Right cardiac atrium (tissue), 5 donors: ENCODE data around the gene RRN3. TPM values are rescaled to one million over a fixed set of nuclear protein-coding genes. Genes with fewer than 3 reads are reported as not detected.
A peak's percentile ranks its signal among the peaks of the same experiment; 100 is the strongest.
"Not testable (repeated sequence)": the region's sequence is repeated elsewhere in the genome, so short reads cannot be mapped to it uniquely, and the experiment has no call there.

Experiments used
- ATAC-seq, 2 donors: fragments of 200-7000 bp; cut with Tn5 transposase; one replicate each; pipeline versions ENCODE4 v1.8.0 to v1.9.1; 2020; ENCODE audit warnings: moderate library complexity in 2 of 2, mild to moderate bottlenecking in 1 of 2
- DNase-seq, 3 donors: peaks; one replicate each; pipeline ENCODE4 v3.0.0-alpha.2; 2020
- H3K27ac ChIP-seq: one replicate; pipeline ENCODE4 v1.5.1; 2013; ENCODE audit warnings: mild to moderate bottlenecking, low read length, control low read depth, moderate library complexity
- H3K27me3 ChIP-seq: one replicate; pipeline ENCODE4 v1.6.1; 2013; ENCODE audit not compliant: control insufficient read depth, insufficient read depth
- H3K4me1 ChIP-seq: one replicate; pipeline ENCODE4 v1.6.1; 2013; ENCODE audit warnings: low read length; ENCODE audit not compliant: control insufficient read depth, insufficient read depth
- H3K4me3 ChIP-seq: one replicate; pipeline ENCODE4 v1.5.1; 2013; ENCODE audit warnings: low read length, control low read depth
- H3K9me3 ChIP-seq: one replicate; pipeline ENCODE4 v1.6.1; 2013; ENCODE audit warnings: low read length; ENCODE audit not compliant: control insufficient read depth
- WGBS: extraction: QIAGEN DNeasy Blood & Tissue Kit; methylation state at CpG from one replicate; pipeline ENCODE4 v1.1.7; 2013; 5-methylcytosine and 5-hydroxymethylcytosine counted together
- intact Hi-C, 4 donors: fragments of 100-400 bp; cut with DNase I; formaldehyde crosslinking; loops; one replicate each; pipeline versions ENCODE4 v1.11.0 to v1.14.0; 2022 to 2023
- polyA plus RNA-seq: library from polyadenylated mRNA; stranded (reverse); fragments of 200-250 nt; gene quantifications from one replicate; pipeline ENCODE4 v1.2.3, GENCODE V29; 2013
- total RNA-seq, 4 donors: library from RNA; stranded (reverse); fragmentation: NEBNext Ultra II Directional; extraction: Animal tissue kit (Norgen Biotek cat#: 25700); gene quantifications; one replicate each; pipeline ENCODE4 v1.2.1, GENCODE V29; 2021
- donor health status: healthy with polysubstance abuse.
- donor health status: DM: no; HTN: yes; CAD: no.
- donor health status: DM: no; HTN: no; CAD: no.
- donor health status: DM: no; HTN: yes; CAD: no; lungs with severe emphysema.
- donor health status: DM: yes; HTN: yes; CAD: no.

The RRN3 gene
- total and polyA plus RNA-seq, 5 donors = 13.1 to 25.5 (median 22.9) TPM

DNA sequence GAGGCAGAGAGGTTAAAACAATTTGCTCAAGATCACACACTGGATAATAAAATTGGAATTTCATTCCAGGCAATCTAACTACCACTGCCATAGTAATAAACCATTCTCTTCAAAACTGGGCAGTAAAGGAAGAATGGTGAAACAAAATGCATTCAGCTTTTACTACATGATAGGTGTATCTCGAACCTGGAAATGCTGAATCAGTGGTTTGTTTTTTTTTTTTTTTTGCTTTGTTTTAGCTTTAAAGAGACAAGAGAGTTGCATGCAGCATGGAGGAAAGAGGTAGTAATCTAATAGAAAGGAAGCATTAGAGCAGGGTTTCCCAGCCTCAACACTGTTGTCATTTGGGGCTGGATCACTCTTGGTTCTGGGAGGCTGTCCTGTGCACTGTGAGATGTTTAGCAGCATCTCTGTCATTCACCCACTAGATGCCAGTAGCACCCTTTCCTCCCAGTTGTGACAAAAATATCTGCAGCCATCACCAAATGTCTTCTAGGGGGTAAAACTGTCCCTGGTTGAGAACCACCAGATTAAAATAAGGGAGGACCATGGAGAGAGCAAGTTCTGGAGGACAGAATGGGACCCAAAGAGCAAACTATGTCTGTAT, 3.3 kb downstream of the RRN3 start:
- 70% methylated on average over 1 of the region's 1 CpG for WGBS
- H3K9me3 ChIP-seq, intact Hi-C loops, H3K27me3 ChIP-seq, H3K4me3 ChIP-seq, ATAC-seq, H3K27ac ChIP-seq, H3K4me1 ChIP-seq, DNase-seq: not testable (repeated sequence)

DNA sequence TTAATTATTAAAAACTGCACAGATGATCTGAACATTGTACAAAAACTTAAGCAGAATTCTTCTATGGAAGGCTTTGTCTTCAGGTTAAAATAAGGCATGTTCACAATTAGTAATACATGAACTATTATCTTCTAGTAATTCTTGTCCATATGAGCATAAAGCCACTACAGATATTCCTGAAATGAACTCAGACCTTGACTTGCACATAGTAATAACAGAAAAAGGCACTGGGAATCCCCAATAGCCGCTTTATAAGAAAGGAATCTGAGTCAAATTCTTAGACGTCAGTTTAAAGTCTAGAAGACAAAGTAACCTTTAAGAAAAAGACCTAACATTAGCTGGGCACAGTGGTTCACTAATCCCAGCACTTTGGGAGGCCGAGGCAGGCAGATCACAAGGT, 11.3 kb downstream of the RRN3 start:
- WGBS = 88% methylated on average over 3 of the region's 3 CpGs
- H3K27me3 ChIP-seq, intact Hi-C loops, H3K9me3 ChIP-seq, DNase-seq, H3K4me3 ChIP-seq, H3K4me1 ChIP-seq, H3K27ac ChIP-seq, ATAC-seq: not testable (repeated sequence)

DNA sequence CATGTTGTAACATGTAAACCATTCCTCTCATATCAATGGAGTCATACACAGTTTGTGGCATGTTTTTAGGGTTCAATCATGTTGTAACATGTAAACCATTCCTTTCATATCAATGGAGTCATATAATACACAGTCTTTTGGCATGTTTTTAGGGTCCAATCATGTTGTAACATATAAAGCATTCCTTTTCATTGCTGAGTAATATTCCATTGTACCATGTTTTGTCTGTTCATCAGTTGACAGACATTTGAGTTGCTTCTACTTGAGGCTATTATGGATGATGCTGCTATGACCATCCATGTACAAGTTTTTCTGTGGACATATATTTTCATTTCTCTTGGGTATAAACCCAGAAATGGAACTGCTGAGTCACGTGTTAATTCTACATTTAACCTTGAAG, 13.2 kb downstream of the RRN3 start:
- H3K27ac ChIP-seq, H3K4me3 ChIP-seq, ATAC-seq, H3K9me3 ChIP-seq, intact Hi-C loops, H3K27me3 ChIP-seq, DNase-seq, H3K4me1 ChIP-seq: not testable (repeated sequence)
- WGBS = 100% methylated on average over 1 of the region's 1 CpG

DNA sequence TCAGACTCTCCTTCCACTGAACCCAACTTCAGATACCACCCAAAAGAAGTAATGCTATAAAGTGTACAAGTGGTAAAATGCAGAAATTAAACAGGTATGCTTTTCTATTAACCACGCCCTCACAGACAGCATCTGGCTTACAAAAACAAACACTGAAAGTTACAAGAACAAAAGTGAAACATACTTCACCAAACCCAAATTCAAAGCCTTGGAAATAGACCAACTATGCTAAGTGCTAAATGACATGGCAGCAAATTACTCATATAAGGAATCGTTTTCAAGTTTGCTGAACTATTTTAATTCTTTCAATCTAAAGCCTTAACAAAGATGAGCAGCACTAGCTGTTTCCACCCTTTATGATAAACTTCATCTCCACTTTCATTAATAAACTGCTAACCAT, 17.9 kb downstream of the RRN3 start:
- H3K9me3 ChIP-seq, intact Hi-C loops, H3K4me3 ChIP-seq, H3K4me1 ChIP-seq, H3K27ac ChIP-seq, DNase-seq, ATAC-seq, H3K27me3 ChIP-seq: not testable (repeated sequence)
- WGBS = 78% methylated on average over 2 of the region's 2 CpGs

DNA sequence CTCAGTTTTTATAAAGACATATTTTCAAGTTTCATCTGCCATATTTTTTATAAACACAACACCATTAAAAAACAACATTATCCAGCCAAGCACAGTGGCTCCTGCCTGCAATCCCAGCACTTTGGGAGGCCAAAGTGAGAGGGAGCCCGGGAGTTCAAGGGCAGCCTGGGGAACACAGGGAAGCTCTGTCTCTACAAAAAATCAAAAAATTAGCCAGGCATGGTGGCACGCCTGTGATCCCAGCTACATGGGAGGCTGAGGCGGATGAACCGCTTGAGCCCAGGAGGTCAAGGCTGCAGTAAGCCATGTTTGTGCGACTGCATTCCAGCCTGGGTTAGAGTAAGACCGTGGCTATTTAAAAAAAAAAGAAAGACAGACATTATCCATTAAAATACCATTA, 21.0 kb downstream of the RRN3 start:
- WGBS = 89% methylated on average over 6 of the region's 6 CpGs

DNA sequence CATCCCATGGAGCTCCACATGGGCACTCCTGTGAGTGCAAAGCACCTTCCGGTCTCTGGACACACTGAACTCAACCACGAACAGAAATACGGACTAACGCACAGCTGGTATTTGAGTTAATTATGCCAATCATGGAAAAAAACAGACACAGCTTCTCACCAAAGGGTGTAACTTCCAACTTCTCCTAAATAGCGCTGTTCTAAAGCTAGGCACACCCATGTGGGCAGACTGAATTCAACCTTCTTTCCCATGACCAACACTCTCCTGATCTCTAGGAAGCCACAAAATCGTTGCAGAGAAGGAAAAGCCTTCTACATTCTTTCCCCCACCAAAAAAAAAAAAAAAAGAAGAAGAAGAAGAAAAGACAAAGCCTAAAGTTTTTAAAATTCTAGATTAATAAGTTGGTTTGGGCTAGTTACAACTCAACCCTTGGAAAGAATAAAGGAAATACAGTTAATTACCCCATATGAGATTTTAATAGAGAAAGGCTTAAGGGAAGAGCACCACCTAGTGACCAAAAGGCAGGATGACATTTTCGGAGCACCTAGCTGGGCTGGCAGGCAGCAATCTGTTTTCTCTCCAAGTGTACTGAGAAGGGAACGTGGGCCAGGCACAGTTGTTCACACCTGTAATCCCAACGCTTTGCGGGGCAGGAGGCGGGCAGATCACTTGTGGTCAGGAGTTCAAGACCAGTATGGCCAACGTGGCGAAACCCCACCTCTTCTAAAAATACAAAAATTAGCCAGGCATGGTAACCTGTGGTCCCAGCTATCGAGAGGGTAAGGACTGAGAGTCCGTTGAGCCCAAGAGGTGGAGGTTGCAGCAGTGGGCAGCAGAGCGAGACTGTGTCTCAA, 21.9 kb downstream of the RRN3 start:
- H3K27me3 ChIP-seq, H3K27ac ChIP-seq, H3K4me1 ChIP-seq, H3K4me3 ChIP-seq, DNase-seq, H3K9me3 ChIP-seq, intact Hi-C loops: not testable (repeated sequence)
- 58% methylated on average over 15 of the region's 16 CpGs for WGBS
- peak; percentile 76 to 78 for ATAC-seq

More for the DNA sequence above, 21.0 kb downstream of the RRN3 start:
- no peak for DNase-seq
- no peaks in the 10 kb centered on the region for H3K4me1 ChIP-seq
- intact Hi-C loops = no loop called here
- H3K27ac ChIP-seq = no peak overlapping the region
- H3K27me3 ChIP-seq = no peaks in the 10 kb centered on the region
- H3K4me3 ChIP-seq = no peak overlapping the region
- ATAC-seq = no peak
- H3K9me3 ChIP-seq = no peaks in the 10 kb centered on the region

DNA sequence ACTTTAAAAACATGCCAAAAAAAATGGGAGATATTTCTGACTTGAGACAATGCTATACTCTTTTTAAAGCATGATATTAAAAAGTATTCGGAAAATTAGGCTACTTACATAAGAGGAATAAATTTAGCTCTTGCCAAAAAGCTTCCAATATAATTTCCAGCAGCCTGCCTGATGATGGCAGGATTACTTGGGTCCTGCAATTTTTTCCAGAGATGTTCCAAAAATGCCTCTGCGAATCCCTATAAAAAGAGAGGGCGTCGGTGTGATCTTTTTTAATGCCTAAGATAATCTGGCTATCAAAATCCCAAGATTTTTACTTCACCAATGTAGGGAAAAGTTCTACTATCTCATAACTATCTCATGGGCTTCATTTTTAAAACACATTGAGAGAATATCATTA, 23.1 kb downstream of the RRN3 start:
- intact Hi-C loops, DNase-seq, H3K4me3 ChIP-seq, ATAC-seq, H3K27me3 ChIP-seq, H3K9me3 ChIP-seq, H3K27ac ChIP-seq, H3K4me1 ChIP-seq: not testable (repeated sequence)
- WGBS = 59% methylated on average over 4 of the region's 4 CpGs

DNA sequence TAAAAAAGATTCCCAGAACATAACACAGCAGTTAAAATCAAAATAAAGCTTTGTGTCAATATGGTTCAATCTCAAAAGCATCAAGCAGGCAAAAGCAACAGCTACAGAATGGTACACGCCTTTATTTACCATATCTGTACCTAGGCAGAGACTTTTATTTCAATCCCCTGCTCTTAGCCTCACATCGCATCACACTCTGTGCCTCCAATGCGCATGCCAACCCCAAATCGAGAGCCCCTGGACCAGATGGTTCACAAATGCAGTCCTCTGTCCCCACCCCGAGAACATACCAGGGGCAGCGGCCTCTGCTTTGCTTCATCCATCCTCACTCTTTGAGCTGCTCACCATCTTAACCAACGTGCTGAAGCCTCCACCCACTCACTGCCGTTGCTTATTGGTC, 27.4 kb downstream of the RRN3 start:
- H3K4me3 ChIP-seq, H3K27me3 ChIP-seq, H3K27ac ChIP-seq, intact Hi-C loops, H3K4me1 ChIP-seq, DNase-seq, ATAC-seq, H3K9me3 ChIP-seq: not testable (repeated sequence)
- WGBS = 93% methylated on average over 7 of the region's 8 CpGs

DNA sequence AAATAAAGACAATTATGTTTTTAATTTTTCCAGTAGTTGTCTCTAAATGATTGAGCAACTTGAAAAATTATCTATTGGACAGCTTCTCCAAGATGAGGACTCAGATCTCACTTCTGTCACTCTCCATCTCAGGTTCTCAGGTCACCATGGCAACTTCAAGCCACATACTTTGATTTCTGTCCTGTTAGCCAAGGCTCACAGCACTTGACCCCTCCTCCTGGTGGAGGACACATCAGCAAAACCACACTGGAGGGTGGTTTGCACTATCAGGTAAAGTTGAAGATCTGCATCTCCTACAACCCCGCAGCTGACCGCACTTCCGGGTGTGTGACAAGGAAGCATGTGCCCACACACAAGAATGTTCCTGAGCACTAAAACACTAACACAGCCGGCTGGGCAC, 28.1 kb downstream of the RRN3 start:
- H3K9me3 ChIP-seq, H3K4me1 ChIP-seq, ATAC-seq, DNase-seq, H3K27me3 ChIP-seq, H3K4me3 ChIP-seq, H3K27ac ChIP-seq, intact Hi-C loops: not testable (repeated sequence)
- 88% methylated on average over 4 of the region's 4 CpGs for WGBS

DNA sequence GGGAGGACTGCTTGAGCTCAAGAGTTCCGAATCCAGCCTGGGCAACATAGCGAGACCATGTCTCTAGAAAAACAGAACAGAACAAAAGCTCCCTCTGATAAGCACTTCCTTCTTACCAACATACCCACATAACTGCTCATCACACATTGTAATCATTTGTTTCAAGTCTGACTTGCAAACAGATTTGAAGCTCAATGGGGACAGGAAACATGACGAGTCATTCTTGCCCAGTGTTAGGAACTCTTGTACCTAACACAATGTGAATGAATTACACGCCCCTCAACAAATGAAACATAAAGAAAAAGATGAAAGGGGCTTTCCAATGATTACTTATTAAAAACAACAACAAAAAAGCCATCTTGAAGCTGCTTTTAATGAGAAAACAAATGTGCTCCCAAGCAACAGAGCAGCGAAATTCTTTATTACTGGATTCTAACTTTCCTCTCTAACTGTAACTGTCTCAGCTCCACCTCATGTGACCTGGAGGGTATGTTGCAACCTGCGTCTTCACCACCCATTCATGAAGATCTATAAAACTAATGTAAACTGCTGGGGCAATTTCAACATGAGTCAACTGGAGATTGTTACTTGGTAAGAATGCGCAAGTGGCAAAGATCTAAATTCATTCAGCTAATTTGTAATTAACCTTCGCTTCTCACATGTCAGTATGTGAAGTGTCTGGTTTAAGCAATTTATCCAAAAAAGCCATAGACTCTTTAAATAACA, 31.8 kb downstream of the RRN3 start:
- H3K27ac ChIP-seq, H3K4me3 ChIP-seq, H3K9me3 ChIP-seq, intact Hi-C loops, H3K27me3 ChIP-seq, ATAC-seq, DNase-seq, H3K4me1 ChIP-seq: not testable (repeated sequence)
- WGBS = 86% methylated on average over 8 of the region's 8 CpGs

DNA sequence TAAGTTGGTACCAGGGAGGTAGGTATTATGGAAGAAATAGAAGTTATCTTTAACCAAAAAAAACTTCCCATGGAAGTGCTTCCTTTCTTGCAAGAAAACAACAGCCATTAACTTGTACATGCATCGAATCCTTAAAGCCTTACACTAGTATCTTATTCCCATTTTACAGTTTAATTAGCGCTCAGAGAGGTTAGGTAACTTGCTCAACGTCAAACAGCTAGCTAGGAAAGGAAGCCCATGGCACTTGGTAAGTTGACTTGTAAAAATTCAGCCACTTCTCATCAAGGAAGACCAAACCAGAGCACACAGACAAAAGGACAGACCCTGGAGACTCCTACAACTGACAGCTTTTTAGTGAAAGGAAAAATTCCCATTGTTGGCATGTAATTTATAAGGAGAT, 34.7 kb downstream of the RRN3 start:
- Histone ChIP-seq H3K9me3 (no peaks in the 10 kb centered on the region), H3K27ac (no peak overlapping the region), H3K4me3 (no peak overlapping the region), H3K4me1 (peaks cover 4% of the 10 kb centered on the region), H3K27me3 (no peaks in the 10 kb centered on the region)
- ATAC-seq (no peak), DNase-seq (no peak)
- intact Hi-C loops = no loop called here
- 64% methylated on average over 3 of the region's 3 CpGs for WGBS
